HepG2 (cell line): ENCODE data around the gene NOB1. TPM values are rescaled to one million over a fixed set of nuclear protein-coding genes. Genes with fewer than 3 reads are reported as not detected.

Experiments
- ATAC-seq: fragments of 200-7000 bp; cut with Tn5 transposase; 3 replicates; pipeline ENCODE4 v1.9.1; 2020; ENCODE audit warnings: mild to moderate bottlenecking, moderate library complexity
- BruUV-seq: library from RNA; stranded (reverse); fragments of 400-500 nt; replicated peaks from 2 replicates; lab custom pipeline; 2021; lab: Mats Ljungman, UMichigan
- CTCF ChIA-PET: fragments of 300-600 bp; formaldehyde crosslinking; extraction: SDS; loops from one replicate; lab custom pipeline; 2021; ENCODE audit warnings: low total read pairs, inconsistent platforms, low intra/inter-chr PET ratio; lab: Yijun Ruan, JAX
- POLR2A ChIA-PET: fragments of 350-600 bp; sonication (Branson Sonifier 250); formaldehyde crosslinking; loops from one replicate; lab custom pipeline; 2020; ENCODE audit warnings: antibody characterized with exemption, inconsistent platforms; lab: Yijun Ruan, JAX
- DNase-seq: peaks from one replicate; pipeline ENCODE4 v3.0.0-alpha.2; 2015; ENCODE audit warnings: low spot score
- FAIRE-seq: peaks from 3 replicates; lab custom pipeline; 2011; peaks lifted over from hg19 to GRCh38; lab: Jason Lieb, UNC
- H2AFZ ChIP-seq: one replicate; pipeline ENCODE4 v1.6.1; 2011; ENCODE audit warnings: low read length, inconsistent platforms
- H3K27ac ChIP-seq: fragments of 300-600 bp; 3 replicates; pipeline ENCODE4 v1.8.0; 2011; ENCODE audit warnings: mixed run types, mild to moderate bottlenecking, mixed read lengths, low read length, inconsistent platforms; ENCODE audit not compliant: insufficient read depth; ENCODE audit errors: extremely low read length
- H3K27me3 ChIP-seq, 2 experiments: fragments of 200-600 bp in 1 of 2; 2 replicates in 1 of 2; 3 replicates in 1 of 2; pipeline versions ENCODE4 v1.6.0 to v1.8.0; 2011; ENCODE audit warnings: low read length in 2 of 2, mild to moderate bottlenecking in 2 of 2, moderate library complexity in 2 of 2, inconsistent platforms in 1 of 2; ENCODE audit not compliant: insufficient read depth in 2 of 2, control insufficient read depth in 1 of 2
- H3K36me3 ChIP-seq, 2 experiments: fragments of 200-600 bp in 1 of 2; replicated peaks in 1 of 2; 2 replicates in 1 of 2; 3 replicates in 1 of 2; pipeline versions ENCODE4 v1.5.1 to v1.8.0; 2011; ENCODE audit warnings: low read length in 2 of 2, inconsistent platforms in 1 of 2; ENCODE audit not compliant: insufficient read depth in 2 of 2, control insufficient read depth in 1 of 2
- H3K4me1 ChIP-seq: 2 replicates; pipeline ENCODE4 v1.5.1; 2012; ENCODE audit warnings: low read length, inconsistent platforms; ENCODE audit not compliant: insufficient read depth
- H3K4me2 ChIP-seq: 2 replicates; pipeline ENCODE4 v1.6.0; 2011; ENCODE audit warnings: low read depth, low read length, inconsistent platforms
- H3K4me3 ChIP-seq, 3 experiments: fragments of 200-600 bp in 1 of 3; sonication (generic), shearing (Covaris generic) in 1 of 3; replicated peaks in 1 of 3; 2 replicates each; pipeline ENCODE4 v1.5.1; 2011 to 2016; ENCODE audit warnings: low read length in 3 of 3, inconsistent platforms in 2 of 3, low read depth in 2 of 3, mild to moderate bottlenecking in 2 of 3, control low read depth in 1 of 3, mixed read lengths in 1 of 3; ENCODE audit not compliant: insufficient read depth in 1 of 3
- H3K79me2 ChIP-seq: one replicate; pipeline ENCODE4 v1.6.1; 2011; ENCODE audit warnings: low read length, inconsistent platforms; ENCODE audit not compliant: insufficient read depth
- H3K9ac ChIP-seq: 2 replicates; pipeline ENCODE4 v1.6.0; 2011; ENCODE audit warnings: mild to moderate bottlenecking, low read depth, low read length, inconsistent platforms; ENCODE audit not compliant: insufficient read depth
- H3K9me3 ChIP-seq: 2 replicates; pipeline ENCODE4 v1.5.1; 2012; ENCODE audit warnings: mild to moderate bottlenecking, low read length
- H4K20me1 ChIP-seq: 2 replicates; pipeline ENCODE4 v1.6.0; 2011; ENCODE audit warnings: inconsistent platforms, mild to moderate bottlenecking, low read length, moderate library complexity; ENCODE audit not compliant: insufficient read depth
- HBP1 ChIP-seq: IDR thresholded peaks from 2 replicates; pipeline ENCODE4 v1.6.1; 2016; ENCODE audit warnings: low read depth, control low read depth
- KDM1A ChIP-seq: IDR thresholded peaks from 2 replicates; pipeline ENCODE4 v1.6.1; 2016; ENCODE audit warnings: missing compliant biosample characterization
- SAFB2 ChIP-seq: sonication (generic); formaldehyde crosslinking; IDR thresholded peaks from 2 replicates; pipeline ENCODE4 v1.5.1; 2020; ENCODE audit warnings: missing genetic modification reagents, low read depth, mild to moderate bottlenecking, borderline replicate concordance
- ZMYM3 ChIP-seq: sonication (generic); formaldehyde crosslinking; IDR thresholded peaks from 2 replicates; pipeline ENCODE4 v1.5.1; 2020; ENCODE audit warnings: mild to moderate bottlenecking, missing genetic modification reagents
- ZNF350 ChIP-seq: sonication (generic); formaldehyde crosslinking; IDR thresholded peaks from 2 replicates; pipeline ENCODE4 v1.4.0; 2020; ENCODE audit warnings: mild to moderate bottlenecking, low read depth, missing genetic modification reagents, borderline replicate concordance
- ZNF547 ChIP-seq: sonication (generic); formaldehyde crosslinking; IDR thresholded peaks from 2 replicates; pipeline ENCODE4 v1.5.1; 2020; ENCODE audit warnings: mild to moderate bottlenecking, missing genetic modification reagents
- ZNF614 ChIP-seq: IDR thresholded peaks from 2 replicates; pipeline ENCODE4 v1.6.1; 2018; ENCODE audit warnings: missing biosample characterization, missing genetic modification reagents, inconsistent platforms, borderline replicate concordance
- ZNF616 ChIP-seq: sonication (generic); formaldehyde crosslinking; IDR thresholded peaks from 2 replicates; pipeline ENCODE4 v1.5.0; 2020; ENCODE audit warnings: low read depth, mild to moderate bottlenecking, missing genetic modification reagents
- ZNF629 ChIP-seq: sonication (generic); formaldehyde crosslinking; conservative IDR thresholded peaks from 2 replicates; pipeline ENCODE4 v1.5.0; 2020; ENCODE audit warnings: missing genetic modification reagents
- ZNF678 ChIP-seq: sonication (generic); formaldehyde crosslinking; IDR thresholded peaks from 2 replicates; pipeline ENCODE4 v1.4.0; 2020; ENCODE audit warnings: mild to moderate bottlenecking, missing genetic modification reagents
- WGBS: methylation state at CpG from one replicate; pipeline ENCODE4 v1.1.6; 2017; ENCODE audit warnings: low lambda C conversion rate; 5-methylcytosine and 5-hydroxymethylcytosine counted together
- in situ Hi-C: cut with HindIII; loops from 2 replicates; pipeline ENCODE4 v1.10.0; 2017; ENCODE audit warnings: low pct_unique_long_range_greater_than_20kb; ENCODE audit not compliant: extremely low pct_ligation_motif_present
- intact Hi-C: fragments of 100-400 bp; cut with micrococcal nuclease; formaldehyde crosslinking; loops from one replicate; pipeline ENCODE4 v1.10.0; 2022; ENCODE audit not compliant: unreplicated experiment
- polyA plus RNA-seq, 8 experiments: library from polyadenylated mRNA; depleted of rRNA in 3 of 8; stranded (reverse) in 7 of 8; unstranded in 1 of 8; fragments of >200 nt; fragmentation: Illumina TruSeq in 4 of 8; extraction: Trizol in 4 of 8; gene quantifications; 2 replicates each; pipeline versions ENCODE4 v1.2.1 to v1.2.3, GENCODE V29; 2011 to 2016; ENCODE audit warnings: low read depth in 4 of 8, missing spikeins in 1 of 8, mixed read lengths in 1 of 8; ENCODE audit not compliant: insufficient read depth in 1 of 8
- total RNA-seq, 5 experiments: library from RNA; depleted of rRNA; stranded (reverse); fragments of >200 nt; fragmentation: Illumina TruSeq; extraction: Trizol; gene quantifications; 2 replicates each; pipeline ENCODE4 v1.2.3, GENCODE V29; 2016; ENCODE audit warnings: low read depth in 1 of 5

The NOB1 gene
- total and polyA plus RNA-seq, 2 of the 13 experiments (the other 11 are each of a cell fraction or from before 2014, with no cell fraction given), result 47.1 to 162 TPM

- Histone ChIP-seq H3K36me3 (peaks cover 10 to 30% of the 10 kb centered on the region in 2 experiments), H3K4me1 (peaks cover 67% of the 10 kb centered on the region), H3K79me2 (peaks cover 64% of the 10 kb centered on the region), H2AFZ (no peak overlapping the region), H3K9me3 (no peaks in the 10 kb centered on the region), H3K27ac (peak overlapping the region; percentile 87), H3K9ac (no peak overlapping the region), H3K27me3 (no peaks in the 10 kb centered on the region), H3K4me3 (no peak overlapping the region), H3K4me2 (peak overlapping the region; percentile 30), H4K20me1 (no peaks in the 10 kb centered on the region)
- CTCF ChIA-PET, result no interaction called here
- POLR2A ChIA-PET, result interaction anchor here (0.9 to 10.0 kb wide), 3 partner anchors 18 to 40 kb away, joined by 3 to 211 read pairs (median 46); partner anchors contain the start of genes NOB1 and WWP2
- intact Hi-C loops, result no loop called here
- no TSS peak for BruUV-seq
- DNase-seq, result no peak
- FAIRE-seq, result no peak
- TF ChIP-seq ZNF547 (CRISPR knock-in tag) (0 out of 2 replicates have a peak, but pooled peaks have one; percentile 29), KDM1A (0 out of 2 replicates have a peak, but pooled peaks have one; percentile 39), ZNF678 (CRISPR knock-in tag) (no peak), ZNF350 (CRISPR knock-in tag) (no peak), ZNF616 (CRISPR knock-in tag) (no peak), ZMYM3 (CRISPR knock-in tag) (peak; percentile 56; the same call in 1 of the 2 replicates), HBP1 (CRISPR knock-in tag) (no peak), ZNF614 (CRISPR knock-in tag) (no peak), ZNF629 (CRISPR knock-in tag) (peak; percentile 96), SAFB2 (CRISPR knock-in tag) (no peak)
- whole genome bisulfite sequencing, result 85% methylated on average over 6 of the region's 6 CpGs
- ATAC-seq, result no peak
- in situ Hi-C loops, result no loop called here
These were observed 33.2 kb downstream of the NOB1 start for GRCh38 chr16:69721441-69721957.
